HepG2 (cell line): ENCODE data around the gene FLT3LG. TPM values are rescaled to one million over a fixed set of nuclear protein-coding genes. Genes with fewer than 3 reads are reported as not detected.

Source experiments
- CAMTA2 ChIP-seq: sonication (generic); formaldehyde crosslinking; IDR thresholded peaks from 2 replicates; pipeline ENCODE4 v1.4.0; 2020; ENCODE audit warnings: mild to moderate bottlenecking, missing genetic modification reagents, borderline replicate concordance
- ELF3 ChIP-seq: IDR thresholded peaks from 2 replicates; pipeline ENCODE4 v1.6.1; 2016; ENCODE audit warnings: missing genetic modification reagents, missing compliant biosample characterization
- ELF4 ChIP-seq: sonication (generic); formaldehyde crosslinking; IDR thresholded peaks from 2 replicates; pipeline ENCODE4 v1.5.0; 2020; ENCODE audit warnings: missing genetic modification reagents, mild to moderate bottlenecking, moderate library complexity, borderline replicate concordance
- GATA4 ChIP-seq: sonication (generic); IDR thresholded peaks from 2 replicates; pipeline ENCODE4 v1.6.1; 2016; ENCODE audit warnings: antibody characterized with exemption, low read depth, borderline replicate concordance
- IRF2 ChIP-seq: IDR thresholded peaks from 2 replicates; pipeline ENCODE4 v1.6.1; 2018; ENCODE audit warnings: missing genetic modification reagents, missing compliant biosample characterization
- KAT8 ChIP-seq: IDR thresholded peaks from 2 replicates; pipeline ENCODE4 v1.6.1; 2016; ENCODE audit warnings: missing genetic modification reagents, missing compliant biosample characterization
- REL ChIP-seq: sonication (generic); formaldehyde crosslinking; conservative IDR thresholded peaks from 2 replicates; pipeline ENCODE4 v1.8.0; 2022; ENCODE audit warnings: mild to moderate bottlenecking, missing genetic modification reagents, moderate library complexity
- SRF ChIP-seq: IDR thresholded peaks from 2 replicates; pipeline ENCODE4 v1.6.1; 2011; ENCODE audit warnings: mild to moderate bottlenecking, low read depth, low read length, moderate library complexity
- ZFX ChIP-seq: sonication (generic); formaldehyde crosslinking; IDR thresholded peaks from 2 replicates; pipeline ENCODE4 v1.4.0; 2020; ENCODE audit warnings: mild to moderate bottlenecking, low read depth, missing genetic modification reagents, moderate library complexity
- ZIK1 ChIP-seq: sonication (generic); formaldehyde crosslinking; IDR thresholded peaks from 2 replicates; pipeline ENCODE4 v1.5.0; 2020; ENCODE audit warnings: mild to moderate bottlenecking, low read depth, missing genetic modification reagents, borderline replicate concordance
- ZNF34 ChIP-seq: sonication (generic); formaldehyde crosslinking; IDR thresholded peaks from 2 replicates; pipeline ENCODE4 v1.4.0; 2020; ENCODE audit warnings: mild to moderate bottlenecking, missing genetic modification reagents, borderline replicate concordance
- ZNF543 ChIP-seq: sonication (generic); formaldehyde crosslinking; IDR thresholded peaks from 2 replicates; pipeline ENCODE4 v1.4.0; 2020; ENCODE audit warnings: mild to moderate bottlenecking, missing genetic modification reagents
- ZNF652 ChIP-seq: IDR thresholded peaks from 2 replicates; pipeline ENCODE4 v1.6.1; 2016; ENCODE audit warnings: low read depth, borderline replicate concordance
- ZSCAN31 ChIP-seq: sonication (generic); formaldehyde crosslinking; IDR thresholded peaks from 2 replicates; pipeline ENCODE4 v1.5.0; 2020; ENCODE audit warnings: low read depth, mild to moderate bottlenecking, missing genetic modification reagents
- polyA plus RNA-seq, 8 experiments: library from polyadenylated mRNA; depleted of rRNA in 3 of 8; stranded (reverse) in 7 of 8; unstranded in 1 of 8; fragments of >200 nt; fragmentation: Illumina TruSeq in 4 of 8; extraction: Trizol in 4 of 8; gene quantifications; 2 replicates each; pipeline versions ENCODE4 v1.2.1 to v1.2.3, GENCODE V29; 2011 to 2016; ENCODE audit warnings: low read depth in 4 of 8, missing spikeins in 1 of 8, mixed read lengths in 1 of 8; ENCODE audit not compliant: insufficient read depth in 1 of 8
- total RNA-seq, 5 experiments: library from RNA; depleted of rRNA; stranded (reverse); fragments of >200 nt; fragmentation: Illumina TruSeq; extraction: Trizol; gene quantifications; 2 replicates each; pipeline ENCODE4 v1.2.3, GENCODE V29; 2016; ENCODE audit warnings: low read depth in 1 of 5
- TF ChIP-seq, protein P1 (sequence below): sonication (generic); formaldehyde crosslinking; IDR thresholded peaks from 2 replicates; pipeline ENCODE4 v1.5.1; 2020; ENCODE audit warnings: mild to moderate bottlenecking, missing genetic modification reagents, moderate library complexity
- TF ChIP-seq, protein P2 (sequence below): sonication (generic); formaldehyde crosslinking; IDR thresholded peaks from 2 replicates; pipeline ENCODE4 v1.4.0; 2020; ENCODE audit warnings: mild to moderate bottlenecking, low read depth, missing genetic modification reagents
- TF ChIP-seq, protein P3 (sequence below): sonication (generic); formaldehyde crosslinking; IDR thresholded peaks from 2 replicates; pipeline ENCODE4 v1.5.0; 2020; ENCODE audit warnings: missing genetic modification reagents
- TF ChIP-seq, protein P4 (sequence below): sonication (generic); formaldehyde crosslinking; IDR thresholded peaks from 2 replicates; pipeline ENCODE4 v1.5.0; 2020; ENCODE audit warnings: mild to moderate bottlenecking, missing genetic modification reagents, moderate library complexity
- TF ChIP-seq, protein P5 (sequence below): sonication (generic); formaldehyde crosslinking; IDR thresholded peaks from 2 replicates; pipeline ENCODE4 v1.4.0; 2020; ENCODE audit warnings: mild to moderate bottlenecking, missing genetic modification reagents

FLT3LG gene
- total and polyA plus RNA-seq, 2 of the 13 experiments (the other 11 are each of a cell fraction or from before 2014, with no cell fraction given): 1.5 to 2.6 TPM

DNA sequence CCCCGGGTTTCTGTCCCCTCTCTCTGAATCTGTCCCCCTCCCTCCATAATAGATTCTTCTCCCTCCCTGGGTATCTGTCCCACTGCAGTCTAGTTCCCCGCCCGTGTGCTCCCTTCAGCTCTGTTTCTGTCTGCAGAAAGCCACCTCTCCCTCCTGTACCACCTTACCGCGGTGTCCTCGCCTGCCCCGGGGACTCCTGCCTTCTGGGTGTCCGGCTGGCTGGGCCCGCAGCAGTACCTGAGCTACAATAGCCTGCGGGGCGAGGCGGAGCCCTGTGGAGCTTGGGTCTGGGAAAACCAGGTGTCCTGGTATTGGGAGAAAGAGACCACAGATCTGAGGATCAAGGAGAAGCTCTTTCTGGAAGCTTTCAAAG is 39.7 kb downstream of the FLT3LG start (continued):
- TF ChIP-seq ZIK1 (no peak), ZNF543 (CRISPR knock-in tag) (0 out of 2 replicates have a peak, but pooled peaks have one; percentile 21), SRF (no peak), KAT8 (CRISPR knock-in tag) (no peak), ZSCAN31 (CRISPR knock-in tag) (no peak), ELF3 (CRISPR knock-in tag) (no peak), CAMTA2 (CRISPR knock-in tag) (peak; percentile 68; the same call in 1 of the 2 replicates), ZNF652 (CRISPR knock-in tag) (no peak), REL (CRISPR knock-in tag) (0 out of 2 replicates have a peak, but pooled peaks have one; percentile 6), IRF2 (CRISPR knock-in tag) (no peak), ELF4 (CRISPR knock-in tag) (no peak), GATA4 (no peak), ZFX (0 out of 2 replicates have a peak, but pooled peaks have one; percentile 2), ZNF34 (CRISPR knock-in tag) (0 out of 2 replicates have a peak, but pooled peaks have one; percentile 81)
- TF ChIP-seq, protein P1, sequence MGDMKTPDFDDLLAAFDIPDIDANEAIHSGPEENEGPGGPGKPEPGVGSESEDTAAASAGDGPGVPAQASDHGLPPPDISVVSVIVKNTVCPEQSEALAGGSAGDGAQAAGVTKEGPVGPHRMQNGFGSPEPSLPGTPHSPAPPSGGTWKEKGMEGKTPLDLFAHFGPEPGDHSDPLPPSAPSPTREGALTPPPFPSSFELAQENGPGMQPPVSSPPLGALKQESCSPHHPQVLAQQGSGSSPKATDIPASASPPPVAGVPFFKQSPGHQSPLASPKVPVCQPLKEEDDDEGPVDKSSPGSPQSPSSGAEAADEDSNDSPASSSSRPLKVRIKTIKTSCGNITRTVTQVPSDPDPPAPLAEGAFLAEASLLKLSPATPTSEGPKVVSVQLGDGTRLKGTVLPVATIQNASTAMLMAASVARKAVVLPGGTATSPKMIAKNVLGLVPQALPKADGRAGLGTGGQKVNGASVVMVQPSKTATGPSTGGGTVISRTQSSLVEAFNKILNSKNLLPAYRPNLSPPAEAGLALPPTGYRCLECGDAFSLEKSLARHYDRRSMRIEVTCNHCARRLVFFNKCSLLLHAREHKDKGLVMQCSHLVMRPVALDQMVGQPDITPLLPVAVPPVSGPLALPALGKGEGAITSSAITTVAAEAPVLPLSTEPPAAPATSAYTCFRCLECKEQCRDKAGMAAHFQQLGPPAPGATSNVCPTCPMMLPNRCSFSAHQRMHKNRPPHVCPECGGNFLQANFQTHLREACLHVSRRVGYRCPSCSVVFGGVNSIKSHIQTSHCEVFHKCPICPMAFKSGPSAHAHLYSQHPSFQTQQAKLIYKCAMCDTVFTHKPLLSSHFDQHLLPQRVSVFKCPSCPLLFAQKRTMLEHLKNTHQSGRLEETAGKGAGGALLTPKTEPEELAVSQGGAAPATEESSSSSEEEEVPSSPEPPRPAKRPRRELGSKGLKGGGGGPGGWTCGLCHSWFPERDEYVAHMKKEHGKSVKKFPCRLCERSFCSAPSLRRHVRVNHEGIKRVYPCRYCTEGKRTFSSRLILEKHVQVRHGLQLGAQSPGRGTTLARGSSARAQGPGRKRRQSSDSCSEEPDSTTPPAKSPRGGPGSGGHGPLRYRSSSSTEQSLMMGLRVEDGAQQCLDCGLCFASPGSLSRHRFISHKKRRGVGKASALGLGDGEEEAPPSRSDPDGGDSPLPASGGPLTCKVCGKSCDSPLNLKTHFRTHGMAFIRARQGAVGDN (CRISPR knock-in tag): peak; percentile 56
- TF ChIP-seq, protein P2, sequence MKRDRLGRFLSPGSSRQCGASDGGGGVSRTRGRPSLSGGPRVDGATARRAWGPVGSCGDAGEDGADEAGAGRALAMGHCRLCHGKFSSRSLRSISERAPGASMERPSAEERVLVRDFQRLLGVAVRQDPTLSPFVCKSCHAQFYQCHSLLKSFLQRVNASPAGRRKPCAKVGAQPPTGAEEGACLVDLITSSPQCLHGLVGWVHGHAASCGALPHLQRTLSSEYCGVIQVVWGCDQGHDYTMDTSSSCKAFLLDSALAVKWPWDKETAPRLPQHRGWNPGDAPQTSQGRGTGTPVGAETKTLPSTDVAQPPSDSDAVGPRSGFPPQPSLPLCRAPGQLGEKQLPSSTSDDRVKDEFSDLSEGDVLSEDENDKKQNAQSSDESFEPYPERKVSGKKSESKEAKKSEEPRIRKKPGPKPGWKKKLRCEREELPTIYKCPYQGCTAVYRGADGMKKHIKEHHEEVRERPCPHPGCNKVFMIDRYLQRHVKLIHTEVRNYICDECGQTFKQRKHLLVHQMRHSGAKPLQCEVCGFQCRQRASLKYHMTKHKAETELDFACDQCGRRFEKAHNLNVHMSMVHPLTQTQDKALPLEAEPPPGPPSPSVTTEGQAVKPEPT (CRISPR knock-in tag): no peak
- TF ChIP-seq, protein P3, sequence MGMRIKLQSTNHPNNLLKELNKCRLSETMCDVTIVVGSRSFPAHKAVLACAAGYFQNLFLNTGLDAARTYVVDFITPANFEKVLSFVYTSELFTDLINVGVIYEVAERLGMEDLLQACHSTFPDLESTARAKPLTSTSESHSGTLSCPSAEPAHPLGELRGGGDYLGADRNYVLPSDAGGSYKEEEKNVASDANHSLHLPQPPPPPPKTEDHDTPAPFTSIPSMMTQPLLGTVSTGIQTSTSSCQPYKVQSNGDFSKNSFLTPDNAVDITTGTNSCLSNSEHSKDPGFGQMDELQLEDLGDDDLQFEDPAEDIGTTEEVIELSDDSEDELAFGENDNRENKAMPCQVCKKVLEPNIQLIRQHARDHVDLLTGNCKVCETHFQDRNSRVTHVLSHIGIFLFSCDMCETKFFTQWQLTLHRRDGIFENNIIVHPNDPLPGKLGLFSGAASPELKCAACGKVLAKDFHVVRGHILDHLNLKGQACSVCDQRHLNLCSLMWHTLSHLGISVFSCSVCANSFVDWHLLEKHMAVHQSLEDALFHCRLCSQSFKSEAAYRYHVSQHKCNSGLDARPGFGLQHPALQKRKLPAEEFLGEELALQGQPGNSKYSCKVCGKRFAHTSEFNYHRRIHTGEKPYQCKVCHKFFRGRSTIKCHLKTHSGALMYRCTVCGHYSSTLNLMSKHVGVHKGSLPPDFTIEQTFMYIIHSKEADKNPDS: peak; percentile 6; the same call in 1 of the 2 replicates
- TF ChIP-seq, protein P4, sequence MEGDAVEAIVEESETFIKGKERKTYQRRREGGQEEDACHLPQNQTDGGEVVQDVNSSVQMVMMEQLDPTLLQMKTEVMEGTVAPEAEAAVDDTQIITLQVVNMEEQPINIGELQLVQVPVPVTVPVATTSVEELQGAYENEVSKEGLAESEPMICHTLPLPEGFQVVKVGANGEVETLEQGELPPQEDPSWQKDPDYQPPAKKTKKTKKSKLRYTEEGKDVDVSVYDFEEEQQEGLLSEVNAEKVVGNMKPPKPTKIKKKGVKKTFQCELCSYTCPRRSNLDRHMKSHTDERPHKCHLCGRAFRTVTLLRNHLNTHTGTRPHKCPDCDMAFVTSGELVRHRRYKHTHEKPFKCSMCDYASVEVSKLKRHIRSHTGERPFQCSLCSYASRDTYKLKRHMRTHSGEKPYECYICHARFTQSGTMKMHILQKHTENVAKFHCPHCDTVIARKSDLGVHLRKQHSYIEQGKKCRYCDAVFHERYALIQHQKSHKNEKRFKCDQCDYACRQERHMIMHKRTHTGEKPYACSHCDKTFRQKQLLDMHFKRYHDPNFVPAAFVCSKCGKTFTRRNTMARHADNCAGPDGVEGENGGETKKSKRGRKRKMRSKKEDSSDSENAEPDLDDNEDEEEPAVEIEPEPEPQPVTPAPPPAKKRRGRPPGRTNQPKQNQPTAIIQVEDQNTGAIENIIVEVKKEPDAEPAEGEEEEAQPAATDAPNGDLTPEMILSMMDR (CRISPR knock-in tag): 0 out of 2 replicates have a peak, but pooled peaks have one; percentile 1
- TF ChIP-seq, protein P5, sequence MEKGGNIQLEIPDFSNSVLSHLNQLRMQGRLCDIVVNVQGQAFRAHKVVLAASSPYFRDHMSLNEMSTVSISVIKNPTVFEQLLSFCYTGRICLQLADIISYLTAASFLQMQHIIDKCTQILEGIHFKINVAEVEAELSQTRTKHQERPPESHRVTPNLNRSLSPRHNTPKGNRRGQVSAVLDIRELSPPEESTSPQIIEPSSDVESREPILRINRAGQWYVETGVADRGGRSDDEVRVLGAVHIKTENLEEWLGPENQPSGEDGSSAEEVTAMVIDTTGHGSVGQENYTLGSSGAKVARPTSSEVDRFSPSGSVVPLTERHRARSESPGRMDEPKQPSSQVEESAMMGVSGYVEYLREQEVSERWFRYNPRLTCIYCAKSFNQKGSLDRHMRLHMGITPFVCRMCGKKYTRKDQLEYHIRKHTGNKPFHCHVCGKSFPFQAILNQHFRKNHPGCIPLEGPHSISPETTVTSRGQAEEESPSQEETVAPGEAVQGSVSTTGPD (CRISPR knock-in tag): no peak
